GM21723 (cell line): Measurements from ENCODE around the gene CATSPERD.
"Not testable (repeated sequence)": the region's sequence is repeated elsewhere in the genome, so short reads cannot be mapped to it uniquely, and the experiment has no call there.

Experiments used
- ATAC-seq: cut with Tn5 transposase; IDR thresholded peaks from one replicate; pipeline ENCODE4 v1.9.1; 2021; ENCODE audit warnings: mild to moderate bottlenecking, moderate library complexity; ENCODE audit not compliant: unreplicated experiment

The CATSPERD gene

GRCh38 chr19:5686326-5686646 lies 34.2 kb upstream of the CATSPERD start:
- no peak for ATAC-seq

DNA sequence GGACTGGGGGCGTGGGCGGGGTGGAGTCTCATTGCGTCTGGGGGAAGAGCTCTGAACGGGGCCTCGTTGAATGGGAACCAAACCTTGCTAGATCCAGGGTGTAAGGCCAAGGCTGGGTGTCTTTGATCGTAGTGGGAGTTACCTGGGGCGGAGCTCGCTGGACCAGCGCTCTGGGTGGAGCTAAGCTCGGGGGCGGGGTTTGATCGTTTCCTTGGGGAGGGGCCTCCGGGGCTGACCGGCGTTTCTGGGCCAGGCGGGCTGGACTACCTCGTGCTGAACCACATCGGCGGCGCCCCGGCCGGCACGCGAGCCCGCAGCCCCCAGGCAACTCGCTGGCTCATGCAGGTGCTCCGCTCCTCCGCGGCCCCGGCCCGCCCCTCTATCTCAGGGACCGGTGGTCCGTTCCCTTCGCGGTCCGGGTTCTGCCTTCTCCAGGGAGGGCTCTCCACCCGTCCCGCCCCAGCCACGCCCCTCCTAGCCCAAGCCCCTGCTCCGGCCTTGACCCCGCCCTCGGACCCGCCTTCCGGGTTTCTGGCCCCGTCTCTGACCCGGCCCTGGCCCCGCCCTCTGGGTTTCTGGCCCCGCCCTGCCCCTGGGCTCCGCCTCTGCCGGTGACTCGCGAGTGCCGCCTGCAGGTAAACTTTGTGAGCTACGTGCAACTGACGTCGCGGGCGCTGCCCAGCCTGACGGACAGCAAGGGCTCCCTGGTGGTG lies 33.6 kb upstream of the CATSPERD start:
- ATAC-seq: peak; percentile 44

DNA sequence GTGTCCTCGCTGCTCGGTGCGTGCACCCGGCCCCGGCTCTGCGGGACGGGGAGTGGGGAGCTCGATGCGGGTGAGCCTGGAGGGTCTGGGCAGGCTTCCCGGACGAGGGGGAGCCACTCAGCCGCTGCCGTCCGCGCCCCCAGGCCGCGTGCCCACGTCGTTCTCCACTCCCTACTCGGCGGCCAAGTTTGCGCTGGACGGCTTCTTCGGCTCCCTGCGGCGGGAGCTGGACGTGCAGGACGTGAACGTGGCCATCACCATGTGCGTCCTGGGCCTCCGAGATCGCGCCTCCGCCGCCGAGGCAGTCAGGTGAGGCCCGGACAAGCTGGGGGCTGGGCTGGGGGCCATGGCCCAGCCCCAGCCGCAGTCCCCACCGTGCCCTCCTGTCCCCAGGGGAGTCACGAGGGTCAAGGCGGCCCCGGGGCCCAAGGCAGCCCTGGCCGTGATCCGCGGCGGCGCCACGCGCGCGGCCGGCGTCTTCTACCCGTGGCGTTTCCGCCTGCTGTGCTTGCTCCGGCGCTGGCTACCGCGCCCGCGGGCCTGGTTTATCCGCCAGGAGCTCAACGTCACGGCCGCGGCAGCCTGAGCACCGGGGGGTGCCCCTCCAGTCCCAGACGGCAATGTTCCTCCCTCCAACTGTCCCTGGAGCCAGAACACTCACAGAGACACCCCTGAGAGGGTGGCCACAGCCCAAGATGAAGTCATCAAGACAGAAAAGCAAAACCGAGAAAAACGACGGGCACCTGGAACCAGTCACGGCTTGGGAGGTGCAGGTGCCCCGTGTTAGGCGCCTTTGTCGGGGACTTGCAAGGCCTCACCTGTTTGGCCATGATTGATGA lies 32.9 kb upstream of the CATSPERD start:
- ATAC-seq: no peak

DNA sequence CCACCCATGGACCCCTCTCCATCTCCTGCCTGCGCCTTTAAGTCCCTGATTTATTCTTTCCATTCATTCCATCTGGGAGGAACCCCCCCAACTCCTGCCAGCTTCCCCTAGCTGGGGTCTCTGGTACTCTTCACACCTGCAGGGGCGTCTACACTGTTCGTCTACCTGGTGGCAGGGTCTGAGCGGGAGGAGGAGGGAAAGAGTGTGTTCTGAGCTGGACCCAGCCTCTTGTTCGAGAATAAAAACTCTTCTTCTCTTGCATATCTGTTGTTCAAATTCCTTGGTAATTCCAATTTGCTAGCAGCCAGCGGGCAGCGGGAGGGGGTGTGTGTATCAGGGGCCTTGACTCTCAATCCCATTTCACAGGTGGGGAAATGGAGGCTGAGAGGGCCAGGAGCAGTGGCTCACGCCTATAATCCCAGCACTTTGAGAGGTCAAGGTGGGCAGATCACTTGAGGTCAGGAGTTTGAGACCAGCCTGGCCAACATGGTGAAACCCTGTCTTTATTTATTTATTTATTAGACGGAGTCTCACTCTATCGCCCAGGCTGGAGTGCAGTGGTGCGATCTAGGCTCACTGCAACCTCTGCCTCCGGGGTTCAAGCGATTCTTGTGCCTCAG lies 32.1 kb upstream of the CATSPERD start:
- ATAC-seq: not testable (repeated sequence)

DNA sequence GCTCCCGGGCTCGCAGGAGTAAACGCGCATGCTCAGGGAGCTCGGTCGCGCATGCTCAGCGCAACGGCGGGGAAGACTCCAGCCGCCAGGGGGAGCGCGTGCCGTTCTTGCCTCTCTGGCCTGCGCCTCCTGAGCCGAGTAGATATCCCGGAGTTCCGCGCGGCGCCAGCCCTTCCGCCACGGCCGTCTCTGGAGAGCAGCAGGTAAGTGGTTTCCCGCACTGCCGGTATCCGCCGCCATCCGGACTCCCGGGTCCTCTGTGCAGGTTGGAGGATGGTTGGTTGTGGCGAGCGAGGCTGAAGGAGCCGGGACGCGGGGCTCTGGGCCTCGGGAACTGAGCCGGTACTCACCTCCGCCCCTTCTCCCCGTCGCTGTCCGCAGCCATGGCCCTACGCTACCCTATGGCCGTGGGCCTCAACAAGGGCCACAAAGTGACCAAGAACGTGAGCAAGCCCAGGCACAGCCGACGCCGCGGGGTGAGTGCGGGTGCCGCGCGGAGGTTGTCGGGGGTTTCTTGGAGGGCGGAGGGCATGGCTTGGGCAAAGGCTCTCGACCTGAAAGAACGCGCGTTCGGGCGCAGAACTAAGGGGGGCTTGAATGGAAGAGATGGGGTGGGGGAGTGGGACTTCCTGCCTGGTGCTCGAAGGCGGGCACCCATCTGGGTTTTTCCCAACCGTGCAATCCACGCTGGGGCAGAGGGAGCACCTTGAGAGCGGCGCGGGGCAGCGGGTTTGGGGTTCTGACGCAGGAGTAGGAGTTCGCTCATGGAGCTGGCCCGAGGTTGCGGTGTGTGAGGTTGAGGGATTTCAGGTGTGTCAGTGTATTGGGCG lies 30.1 kb upstream of the CATSPERD start, which contains the start of gene RPL36:
TSS of gene RPL36 (plus strand) at position 171 of the 830 bp plus-strand sequence. CDS start at position 384, 213 bp downstream.
- peak; percentile 42 for ATAC-seq

DNA sequence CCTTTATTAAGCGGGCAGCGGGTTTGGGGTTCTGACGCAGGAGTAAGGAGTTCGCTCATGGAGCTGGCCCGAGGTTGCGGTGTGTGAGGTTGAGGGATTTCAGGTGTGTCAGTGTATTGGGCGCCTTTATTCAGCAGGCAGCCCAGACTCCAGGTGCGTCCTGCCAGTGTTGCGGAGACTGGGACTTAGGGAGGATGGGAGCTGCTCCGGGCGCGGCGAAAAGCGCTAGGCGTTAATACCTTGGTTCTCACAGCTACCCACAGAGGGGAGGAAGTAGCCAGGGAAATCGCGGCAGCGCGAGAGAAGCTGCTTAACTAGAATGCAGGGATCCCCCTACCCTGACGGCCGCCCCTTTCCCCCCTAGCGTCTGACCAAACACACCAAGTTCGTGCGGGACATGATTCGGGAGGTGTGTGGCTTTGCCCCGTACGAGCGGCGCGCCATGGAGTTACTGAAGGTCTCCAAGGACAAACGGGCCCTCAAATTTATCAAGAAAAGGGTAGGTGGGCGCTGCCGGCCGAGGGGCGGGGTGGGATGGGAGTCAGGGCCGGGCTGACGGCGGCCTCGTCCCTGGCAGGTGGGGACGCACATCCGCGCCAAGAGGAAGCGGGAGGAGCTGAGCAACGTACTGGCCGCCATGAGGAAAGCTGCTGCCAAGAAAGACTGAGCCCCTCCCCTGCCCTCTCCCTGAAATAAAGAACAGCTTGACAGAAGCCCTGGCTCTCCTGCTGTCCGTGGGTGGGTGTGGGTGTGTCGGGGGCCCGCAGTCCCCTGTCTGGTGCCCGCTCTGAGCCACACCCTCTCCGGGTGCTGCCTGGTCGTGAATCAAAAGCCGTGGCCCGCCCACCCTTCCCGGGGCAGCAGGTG lies 29.2 kb upstream of the CATSPERD start:
- no peak for ATAC-seq

- no peak for ATAC-seq
These were observed 28.4 kb upstream of the CATSPERD start for GRCh38 chr19:5691822-5692722.

DNA sequence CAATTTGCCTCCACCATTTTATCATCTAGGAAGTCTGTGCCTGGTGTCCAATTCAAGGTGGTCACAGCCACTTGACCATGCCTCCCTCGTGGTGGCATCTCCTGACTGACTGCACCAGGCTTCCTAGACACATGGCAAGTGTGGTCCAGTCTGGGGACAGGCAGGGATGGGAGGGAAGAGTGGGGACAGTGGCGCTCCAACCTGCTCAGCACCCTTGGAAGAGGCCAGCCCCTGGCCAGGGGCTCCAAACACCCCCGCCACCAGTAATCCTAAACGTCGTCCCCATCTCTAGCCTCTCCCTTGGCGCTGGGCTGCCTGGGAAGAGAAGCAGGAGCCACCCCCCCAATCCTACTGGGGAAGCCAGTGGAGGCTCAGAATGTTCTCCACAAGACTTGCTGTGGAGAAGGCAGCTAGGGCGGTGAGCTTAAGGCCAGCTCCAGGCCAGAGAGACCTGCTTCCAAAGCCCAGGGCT lies 27.7 kb upstream of the CATSPERD start:
- ATAC-seq: no peak

DNA sequence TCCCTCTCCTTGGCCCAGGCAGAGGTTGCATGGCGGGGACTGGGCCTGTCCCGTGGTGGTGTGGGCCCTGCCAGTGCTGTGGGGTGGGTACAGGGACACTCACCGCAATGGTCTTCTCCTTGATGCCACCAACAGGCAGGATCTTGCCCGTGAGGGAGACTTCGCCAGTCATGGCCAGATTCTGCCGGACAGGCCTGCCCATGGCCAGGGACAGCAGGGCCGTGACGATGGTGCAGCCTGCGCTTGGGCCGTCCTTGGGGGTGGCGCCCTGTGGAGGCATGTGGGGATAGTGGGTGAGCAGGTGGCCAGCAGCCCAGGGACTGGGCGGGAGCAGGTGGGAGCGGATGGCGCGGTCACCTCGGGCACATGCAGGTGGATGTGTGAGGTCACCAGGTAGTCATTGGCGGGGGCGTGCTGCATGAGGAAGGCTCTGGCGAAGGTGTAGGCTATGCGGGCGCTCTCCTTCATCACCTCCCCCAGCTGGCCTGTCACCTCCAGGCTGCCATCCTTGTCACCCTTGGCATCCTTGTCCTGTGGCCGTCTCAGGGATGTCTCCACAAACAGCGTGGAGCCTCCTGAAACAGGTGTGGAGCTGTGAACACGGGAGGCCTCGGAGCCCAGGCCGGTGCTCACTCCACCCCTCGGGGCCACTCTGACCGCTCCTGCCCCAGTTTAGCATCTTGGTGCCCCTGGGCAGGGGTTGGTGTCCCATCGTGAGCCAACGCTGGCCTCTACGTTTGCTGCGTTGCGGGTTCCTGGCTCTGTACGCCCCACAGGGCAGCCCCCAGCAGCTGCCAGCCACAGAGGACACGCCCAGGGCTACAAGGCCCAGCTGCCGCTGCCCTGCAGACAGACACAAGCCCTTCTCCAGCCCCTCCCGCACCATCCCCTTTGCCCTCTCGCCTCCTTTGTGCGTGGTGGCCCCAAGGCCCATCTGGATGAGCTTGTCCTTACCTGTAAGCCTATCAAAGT lies 27.0 kb upstream of the CATSPERD start:
- ATAC-seq: no peak

DNA sequence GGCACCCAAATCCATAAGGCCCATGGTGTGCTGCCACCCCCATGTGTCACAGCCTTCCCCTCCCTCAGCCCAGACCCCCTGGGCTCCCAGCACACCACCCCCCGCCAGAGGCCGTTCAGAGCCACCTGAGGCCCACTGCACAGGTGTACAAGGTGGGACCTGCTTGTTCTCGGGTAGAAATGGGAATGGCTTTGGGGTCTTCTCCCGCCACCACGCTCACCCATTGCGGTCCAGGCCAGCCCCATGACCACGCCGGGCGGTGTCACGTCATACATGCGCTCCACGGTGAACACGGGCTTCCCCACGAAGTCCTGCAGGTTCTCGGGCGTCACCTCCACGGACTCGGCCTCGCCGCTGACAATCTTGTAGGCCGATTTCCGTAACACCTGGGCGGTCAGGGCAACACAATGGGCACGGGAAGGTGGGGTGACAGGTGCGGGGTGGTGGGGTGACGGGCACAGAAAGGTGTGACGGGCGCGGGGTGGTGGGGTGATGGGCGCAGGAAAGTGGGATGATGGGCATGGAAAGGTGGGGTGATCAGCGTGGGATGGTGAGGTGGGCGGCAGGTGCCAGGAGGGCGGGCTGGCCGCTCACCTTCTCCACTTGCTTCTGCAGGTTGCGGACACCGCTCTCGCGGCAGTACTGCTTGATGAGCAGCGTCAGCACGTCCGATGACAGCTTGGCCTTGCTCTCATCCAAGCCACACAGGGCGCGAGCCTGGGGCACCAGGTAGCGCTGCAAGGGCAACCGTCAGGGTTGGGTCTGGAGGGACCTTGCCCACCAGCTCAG lies 26.1 kb upstream of the CATSPERD start:
- ATAC-seq: no peak

GRCh38 chr19:5694956-5695648 lies 25.3 kb upstream of the CATSPERD start:
- no peak for ATAC-seq

DNA sequence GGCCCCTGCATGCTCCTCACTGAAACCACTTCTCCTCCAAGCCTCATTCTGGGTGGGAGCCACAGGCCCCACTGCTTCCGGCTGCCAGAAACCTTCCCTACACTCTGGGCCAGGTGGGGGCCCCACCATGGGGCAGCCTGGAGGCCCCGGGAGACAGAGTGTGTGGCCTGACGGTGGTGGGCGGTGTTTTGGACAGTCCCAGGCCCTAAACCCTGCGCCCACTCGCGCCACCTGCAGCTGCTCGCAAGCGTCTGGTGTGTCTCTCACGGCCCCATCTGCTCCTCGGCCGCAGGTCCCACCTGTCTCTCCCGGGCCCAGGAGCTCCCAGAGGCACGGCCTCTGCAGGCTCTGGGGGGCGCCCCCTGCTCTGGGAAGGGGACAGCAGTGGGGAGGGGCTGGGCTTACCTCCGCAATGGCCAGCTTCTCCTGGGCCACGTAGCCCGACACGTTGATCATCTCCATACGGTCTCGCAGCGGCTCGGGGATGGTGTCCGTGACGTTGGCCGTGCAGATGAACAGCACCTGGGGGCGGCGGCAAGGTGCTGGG lies 24.7 kb upstream of the CATSPERD start:
- no peak for ATAC-seq

DNA sequence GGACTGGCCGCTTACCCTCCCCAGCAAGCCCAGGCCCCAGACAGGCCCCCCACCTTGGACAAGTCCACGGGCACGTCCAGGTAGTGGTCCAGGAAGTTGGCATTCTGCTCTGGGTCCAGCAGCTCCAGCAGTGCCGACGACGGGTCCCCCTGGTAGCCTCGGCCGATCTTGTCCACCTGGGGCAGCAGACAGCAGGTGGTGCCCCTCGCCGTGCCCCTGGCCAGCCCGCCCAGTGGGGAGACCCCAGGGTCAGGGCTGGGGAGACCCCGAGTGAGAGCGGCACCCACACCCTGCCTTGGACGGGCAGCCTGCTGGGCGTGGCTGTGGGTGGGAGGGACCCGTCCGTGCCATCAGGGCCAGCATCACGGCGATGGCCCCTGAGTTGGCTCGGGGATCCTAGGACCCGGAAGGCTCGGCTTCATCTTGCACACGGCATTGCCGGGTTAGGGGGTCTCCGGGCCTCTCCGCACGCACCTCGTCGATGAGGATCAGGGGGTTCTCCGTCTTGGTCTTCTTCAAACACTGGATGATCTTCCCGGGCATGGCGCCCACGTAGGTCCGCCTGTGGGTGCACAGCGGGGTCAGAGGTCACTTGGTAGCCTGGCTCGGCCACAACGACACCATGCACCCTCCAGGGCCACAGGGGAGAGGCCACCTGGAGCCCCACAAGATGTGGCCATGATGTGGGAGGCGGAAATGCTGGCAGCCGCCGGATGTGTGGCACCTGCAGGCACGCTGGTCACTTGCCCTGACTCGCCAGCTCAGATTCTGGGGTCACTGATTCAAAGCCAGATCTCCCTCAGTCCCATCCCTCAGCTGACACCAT lies 24.0 kb upstream of the CATSPERD start:
- ATAC-seq: no peak

- ATAC-seq: no peak
These were observed 23.2 kb upstream of the CATSPERD start for GRCh38 chr19:5697022-5697889.
